Measurements from ENCODE around the gene CRABP1.

DNA sequence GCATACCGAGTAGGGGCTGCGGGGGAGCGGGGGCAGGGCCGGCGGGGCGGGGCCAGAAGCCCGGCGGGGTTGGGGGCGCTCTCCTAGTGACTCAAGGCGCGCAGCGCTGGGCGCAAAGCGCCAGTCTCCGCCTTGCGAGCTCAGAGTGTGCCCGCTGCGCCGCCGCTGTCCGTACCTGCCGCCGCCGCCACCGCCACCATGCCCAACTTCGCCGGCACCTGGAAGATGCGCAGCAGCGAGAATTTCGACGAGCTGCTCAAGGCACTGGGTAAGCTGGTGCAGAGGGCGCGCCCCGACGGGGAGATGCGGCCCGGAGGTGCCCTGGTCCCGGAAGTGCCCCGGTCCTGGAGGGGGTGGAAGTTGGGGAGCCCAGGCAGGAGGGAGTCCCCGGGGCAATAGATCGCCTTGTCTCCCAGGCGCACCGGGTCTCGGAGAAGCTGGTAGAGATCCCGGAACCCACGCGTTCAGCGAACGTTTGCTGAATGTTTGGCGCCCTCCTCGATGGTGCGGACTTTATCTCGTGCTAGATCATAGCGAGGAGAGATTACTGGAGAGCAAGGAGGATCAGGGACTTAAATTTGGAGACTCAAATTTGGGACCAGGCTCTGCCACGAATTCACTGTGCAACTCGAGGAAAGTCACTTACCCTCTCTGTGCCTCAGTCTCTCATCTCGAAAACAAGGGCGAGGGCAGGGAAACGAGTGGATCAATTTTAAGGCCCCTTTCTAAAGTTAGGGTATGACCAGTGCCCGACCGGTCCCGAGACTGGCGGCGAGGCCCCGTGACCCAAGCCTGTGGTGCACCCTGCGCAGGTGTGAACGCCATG, at the start of gene CRABP1:
- TF ChIP-seq, protein P1, sequence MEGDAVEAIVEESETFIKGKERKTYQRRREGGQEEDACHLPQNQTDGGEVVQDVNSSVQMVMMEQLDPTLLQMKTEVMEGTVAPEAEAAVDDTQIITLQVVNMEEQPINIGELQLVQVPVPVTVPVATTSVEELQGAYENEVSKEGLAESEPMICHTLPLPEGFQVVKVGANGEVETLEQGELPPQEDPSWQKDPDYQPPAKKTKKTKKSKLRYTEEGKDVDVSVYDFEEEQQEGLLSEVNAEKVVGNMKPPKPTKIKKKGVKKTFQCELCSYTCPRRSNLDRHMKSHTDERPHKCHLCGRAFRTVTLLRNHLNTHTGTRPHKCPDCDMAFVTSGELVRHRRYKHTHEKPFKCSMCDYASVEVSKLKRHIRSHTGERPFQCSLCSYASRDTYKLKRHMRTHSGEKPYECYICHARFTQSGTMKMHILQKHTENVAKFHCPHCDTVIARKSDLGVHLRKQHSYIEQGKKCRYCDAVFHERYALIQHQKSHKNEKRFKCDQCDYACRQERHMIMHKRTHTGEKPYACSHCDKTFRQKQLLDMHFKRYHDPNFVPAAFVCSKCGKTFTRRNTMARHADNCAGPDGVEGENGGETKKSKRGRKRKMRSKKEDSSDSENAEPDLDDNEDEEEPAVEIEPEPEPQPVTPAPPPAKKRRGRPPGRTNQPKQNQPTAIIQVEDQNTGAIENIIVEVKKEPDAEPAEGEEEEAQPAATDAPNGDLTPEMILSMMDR (IDR thresholded peaks at IDR 0.05; ENCODE audit: low read length) = no peak
- TF ChIP-seq EZH2phosphoT487 (IDR thresholded peaks at IDR 0.05; ENCODE audit: low read length) = no peak
